HG03196 (cell line): ENCODE data around the gene WDFY4.

Experiments used
- ATAC-seq: cut with Tn5 transposase; IDR thresholded peaks from one replicate; pipeline ENCODE4 v1.9.1; 2021; ENCODE audit not compliant: unreplicated experiment

WDFY4 gene

GRCh38 chr10:48745662-48746245 lies 61.1 kb downstream of the WDFY4 start:
- ATAC-seq, result no peak

- no peak for ATAC-seq
Observed at GRCh38 chr10:48748573-48748972, 63.9 kb downstream of the WDFY4 start.

DNA sequence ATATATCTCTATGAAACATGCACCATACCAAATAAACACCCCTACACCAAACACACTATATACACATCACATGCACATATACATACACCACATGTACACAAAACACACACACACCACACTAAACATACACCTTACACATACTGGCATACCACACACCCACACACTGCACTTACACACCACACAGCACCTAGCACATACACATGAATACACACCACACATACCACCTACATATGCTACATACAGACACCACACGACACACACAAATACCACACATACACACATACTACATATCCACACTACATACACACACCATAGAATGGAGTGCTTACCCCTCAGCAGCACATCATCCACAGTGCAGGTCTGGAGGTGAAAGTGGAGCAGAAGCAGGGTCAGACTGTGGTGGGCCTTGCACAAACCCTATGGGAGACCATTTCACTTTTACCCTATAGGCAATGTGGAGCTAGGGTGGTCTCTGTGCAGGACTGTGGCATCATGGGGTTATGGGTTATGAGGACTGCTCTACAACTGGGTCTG lies 64.6 kb downstream of the WDFY4 start:
- ATAC-seq, result no peak

GRCh38 chr10:48750019-48750418 lies 65.3 kb downstream of the WDFY4 start:
- ATAC-seq, result no peak

DNA sequence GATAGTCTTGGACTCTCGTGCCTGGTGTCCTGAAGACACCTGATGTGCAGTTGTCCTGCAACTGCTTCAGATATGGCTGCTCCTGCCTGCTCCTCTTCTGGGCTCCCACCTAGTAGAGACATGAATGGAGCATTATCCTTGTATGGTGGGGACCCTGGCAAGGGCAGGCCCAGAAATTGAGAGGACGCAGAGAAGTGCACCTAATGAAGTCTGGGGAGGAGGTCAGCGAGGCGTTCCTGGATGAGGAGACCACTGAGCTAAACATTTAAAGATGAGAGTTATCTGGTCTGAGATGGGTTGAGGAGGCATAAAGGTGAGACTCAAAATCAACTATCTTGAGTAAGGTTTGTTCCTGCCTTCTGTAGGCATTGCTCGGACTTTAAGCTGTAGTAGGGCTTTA lies 66.3 kb downstream of the WDFY4 start:
- no peak for ATAC-seq

GRCh38 chr10:48751730-48752129 lies 67.1 kb downstream of the WDFY4 start:
- ATAC-seq, result no peak

GRCh38 chr10:48758411-48758810 lies 73.7 kb downstream of the WDFY4 start:
- no peak for ATAC-seq

- peak; percentile 84 for ATAC-seq
Observed at GRCh38 chr10:48759113-48759901, 74.6 kb downstream of the WDFY4 start.

DNA sequence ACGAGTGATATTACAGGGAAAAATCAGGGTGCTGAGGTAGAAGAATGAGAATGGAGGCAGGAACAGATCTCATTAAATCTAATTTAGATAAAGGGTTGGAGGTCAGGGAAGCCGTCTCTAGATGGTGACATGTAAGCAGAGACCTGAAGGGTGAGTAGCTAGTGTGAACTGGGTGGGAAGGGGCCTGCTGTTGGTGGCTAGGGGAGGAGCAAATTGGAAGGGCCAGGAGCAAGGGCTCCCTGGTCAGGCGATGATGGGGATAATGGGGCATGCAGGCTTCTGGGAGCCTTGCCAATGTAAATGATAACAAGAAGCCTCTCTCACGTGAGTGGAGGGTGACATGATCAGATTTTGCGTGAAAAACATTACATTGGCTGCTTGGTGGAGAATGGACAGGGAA lies 76.3 kb downstream of the WDFY4 start:
- ATAC-seq, result no peak

DNA sequence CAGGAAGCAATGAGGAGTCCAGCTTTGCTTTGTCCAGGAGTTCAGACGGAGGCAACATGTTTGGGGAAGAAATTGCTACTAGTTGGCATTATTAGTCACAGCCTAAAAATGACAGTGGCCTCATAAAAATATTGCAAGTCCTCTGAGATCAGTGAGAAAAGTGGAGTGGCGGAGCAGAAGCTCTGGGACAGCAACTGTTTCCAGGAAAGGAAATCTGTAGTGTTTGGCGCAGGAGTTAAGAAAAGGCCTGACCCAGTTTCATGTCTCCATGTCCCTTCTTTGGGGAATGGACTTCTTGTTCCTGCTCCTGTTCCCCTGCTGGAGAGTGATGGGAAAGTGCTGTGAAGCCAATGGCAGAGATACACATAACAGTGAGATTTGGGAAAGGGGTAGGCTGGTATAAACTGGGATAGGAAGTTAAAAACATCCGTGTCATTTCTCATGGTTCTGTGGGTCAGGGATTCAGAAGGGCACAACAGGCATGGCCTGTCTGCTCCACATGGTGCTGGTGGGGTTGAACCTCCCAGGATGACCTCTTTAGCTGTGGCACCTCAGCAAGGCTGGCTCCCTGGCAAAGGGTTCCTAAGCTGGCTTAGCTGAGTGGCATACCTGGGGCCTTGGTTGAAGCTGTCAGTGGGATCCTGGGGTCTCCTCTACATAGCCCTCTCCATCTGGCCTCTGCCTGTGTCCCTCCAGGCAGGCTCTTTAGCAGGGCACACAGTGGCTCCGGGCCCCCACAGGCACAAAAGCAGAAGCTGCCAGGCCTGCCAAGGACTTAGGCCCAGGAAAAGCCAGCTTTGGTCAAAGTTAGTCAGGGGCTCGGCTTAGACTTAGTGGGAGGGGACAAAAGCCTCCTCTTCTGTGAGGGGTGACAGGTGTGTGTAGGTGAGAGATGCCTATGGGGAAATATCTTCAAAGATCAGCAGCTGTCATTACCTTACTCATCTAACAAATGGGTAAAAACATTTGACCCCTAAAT lies 77.7 kb downstream of the WDFY4 start:
- ATAC-seq, result no peak

GRCh38 chr10:48763403-48763965 lies 78.8 kb downstream of the WDFY4 start:
- ATAC-seq, result no peak

- ATAC-seq, result no peak
Observed at GRCh38 chr10:48764486-48764885, 79.8 kb downstream of the WDFY4 start.

- ATAC-seq, result no peak
Observed at GRCh38 chr10:48765039-48765438, 80.4 kb downstream of the WDFY4 start.

GRCh38 chr10:48765527-48765926 lies 80.9 kb downstream of the WDFY4 start:
- no peak for ATAC-seq

- ATAC-seq, result no peak
Observed at GRCh38 chr10:48767373-48768143, 82.9 kb downstream of the WDFY4 start.

DNA sequence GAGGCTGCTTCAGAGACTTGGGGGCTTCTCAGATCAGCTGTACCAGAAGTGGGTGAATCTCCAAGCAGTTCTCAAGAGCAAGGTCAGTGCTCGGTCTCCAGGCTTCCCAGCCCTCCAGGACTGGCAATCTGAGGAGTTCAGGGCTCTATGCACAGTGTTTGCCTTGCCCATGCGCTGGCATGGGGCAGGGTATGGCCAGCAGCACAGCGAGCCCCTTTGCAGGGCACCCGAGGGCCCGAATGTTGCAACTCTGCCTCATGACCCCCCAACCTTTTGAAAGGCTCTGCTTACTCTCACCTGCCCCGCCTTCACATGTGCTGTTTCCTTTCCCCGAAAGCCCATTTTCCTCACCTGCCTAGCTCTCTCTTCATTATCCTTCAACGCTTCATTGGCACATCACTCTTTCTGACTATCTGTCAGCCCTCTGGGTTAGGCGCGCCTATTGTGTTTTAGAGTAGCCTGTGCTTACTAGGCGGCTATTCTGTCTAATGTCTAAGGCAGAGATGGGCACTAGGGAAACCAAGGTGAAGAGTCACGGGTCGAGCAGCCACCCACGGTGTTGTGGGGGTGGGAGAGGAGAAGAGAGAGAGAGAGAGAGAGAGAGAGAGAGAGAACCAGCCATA lies 83.6 kb downstream of the WDFY4 start:
- no peak for ATAC-seq

- ATAC-seq, result no peak
Observed at GRCh38 chr10:48768926-48769325, 84.3 kb downstream of the WDFY4 start.

GRCh38 chr10:48769706-48770435 lies 85.2 kb downstream of the WDFY4 start:
- ATAC-seq, result no peak

DNA sequence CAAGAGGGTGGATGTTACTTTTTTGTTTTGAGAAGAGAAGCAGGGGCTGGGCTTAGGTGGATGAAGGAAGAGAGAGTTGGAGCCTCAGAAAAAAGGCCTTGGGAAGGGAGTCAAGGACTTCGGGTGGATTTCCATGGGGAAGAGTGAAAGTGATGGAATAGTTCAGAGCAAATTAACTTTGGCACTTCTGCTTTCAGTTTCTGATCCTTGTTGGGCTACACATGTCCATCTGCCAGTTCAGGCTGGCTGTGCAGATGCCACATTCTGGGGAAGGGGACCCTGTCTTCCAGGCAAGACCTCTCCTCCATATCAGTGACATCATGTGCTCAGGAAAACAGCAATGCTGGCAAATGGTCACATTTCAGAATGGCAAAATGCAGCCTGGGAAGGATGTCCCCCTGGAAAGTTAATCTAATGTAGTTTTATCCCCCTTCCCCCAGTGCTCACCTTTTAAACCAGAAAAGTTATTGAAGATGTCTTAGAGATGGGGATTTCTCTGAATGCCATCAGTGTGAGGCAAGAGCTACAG lies 86.0 kb downstream of the WDFY4 start:
- no peak for ATAC-seq
